NCI-H2196 (cell line): ENCODE data around the gene COMMD4.
A peak's percentile ranks its signal among the peaks of the same experiment; 100 is the strongest.
"Not testable (repeated sequence)": the region's sequence is repeated elsewhere in the genome, so short reads cannot be mapped to it uniquely, and the experiment has no call there.

ENCODE experiments used
- DNase-seq: peaks from one replicate; lab custom pipeline; 2025; ENCODE audit not compliant: unreplicated experiment; lab: John Stamatoyannopoulos, UW

Gene COMMD4

DNA sequence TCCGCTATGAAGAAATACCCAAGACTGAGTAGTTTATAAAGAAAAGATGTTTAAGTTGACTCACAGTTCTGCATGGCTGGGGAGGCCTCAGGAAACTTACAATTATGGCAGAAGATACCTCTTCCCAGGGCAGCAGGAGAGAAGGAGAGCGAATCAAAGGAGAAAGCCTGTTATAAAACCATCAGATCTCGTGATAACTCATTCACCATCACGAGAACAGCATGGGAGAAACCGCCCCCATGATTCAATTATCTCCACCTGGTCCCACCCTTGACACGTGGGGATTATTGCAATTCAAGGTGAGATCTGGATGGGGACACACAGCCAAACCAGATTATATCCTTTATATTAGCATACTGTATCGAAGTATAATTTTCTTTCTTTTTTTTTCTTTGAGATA, 3.8 kb upstream of the COMMD4 start:
- not testable (repeated sequence) for DNase-seq

DNA sequence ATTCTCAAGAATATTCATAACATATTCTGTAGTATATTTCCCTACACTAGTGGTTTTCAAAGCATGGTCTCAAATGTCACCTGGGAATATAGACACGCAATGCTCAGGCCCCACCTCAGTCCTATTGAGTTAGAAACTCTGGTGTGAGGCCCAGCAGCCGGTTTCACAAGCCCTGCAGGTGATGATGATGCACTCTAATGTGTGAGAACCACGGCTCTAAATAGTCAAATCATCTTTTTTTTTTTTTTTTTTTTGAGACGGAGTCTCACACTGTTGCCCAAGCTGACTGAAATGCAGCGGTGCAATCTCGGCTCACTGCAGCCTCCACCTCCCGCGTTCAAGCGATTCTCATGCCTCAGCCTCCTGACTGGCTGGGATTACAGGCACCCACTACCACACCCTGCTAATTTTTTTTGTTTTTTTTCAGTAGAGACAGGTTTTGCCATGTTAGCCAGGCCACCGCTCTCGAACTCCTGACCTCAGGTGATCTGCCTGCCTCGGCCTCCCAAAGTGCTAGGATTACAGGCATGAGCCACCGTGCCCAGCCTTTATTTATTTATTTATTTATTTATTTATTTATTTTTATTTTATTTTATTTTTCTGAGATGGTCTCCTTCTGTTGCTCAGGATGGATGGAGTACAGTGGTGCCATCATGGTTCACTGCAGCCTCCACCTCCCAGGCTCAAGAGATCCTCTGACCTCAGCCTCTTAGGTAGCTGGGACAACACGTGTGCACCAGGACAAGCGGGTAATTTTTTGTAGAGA, 2.0 kb upstream of the COMMD4 start:
- not testable (repeated sequence) for DNase-seq

DNA sequence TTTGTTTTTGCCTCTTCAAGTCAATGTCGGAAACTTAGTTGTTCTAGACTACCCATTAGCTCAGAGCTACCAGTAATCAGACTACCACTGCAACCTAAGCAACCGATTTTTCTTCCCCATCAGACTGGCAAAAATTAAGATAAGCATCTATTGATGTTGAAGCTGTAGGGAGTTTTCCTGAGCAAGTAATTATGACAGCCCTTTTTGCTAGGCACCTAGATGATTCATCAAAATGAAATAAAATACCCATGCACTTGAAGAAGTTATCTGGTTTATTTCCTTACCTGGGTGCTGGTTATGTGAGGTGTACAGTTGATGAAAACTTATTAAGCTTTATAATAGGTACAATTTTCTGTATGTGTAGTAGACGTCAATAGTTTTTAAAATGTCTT, 554 bp upstream of the COMMD4 start:
- no peak for DNase-seq

DNA sequence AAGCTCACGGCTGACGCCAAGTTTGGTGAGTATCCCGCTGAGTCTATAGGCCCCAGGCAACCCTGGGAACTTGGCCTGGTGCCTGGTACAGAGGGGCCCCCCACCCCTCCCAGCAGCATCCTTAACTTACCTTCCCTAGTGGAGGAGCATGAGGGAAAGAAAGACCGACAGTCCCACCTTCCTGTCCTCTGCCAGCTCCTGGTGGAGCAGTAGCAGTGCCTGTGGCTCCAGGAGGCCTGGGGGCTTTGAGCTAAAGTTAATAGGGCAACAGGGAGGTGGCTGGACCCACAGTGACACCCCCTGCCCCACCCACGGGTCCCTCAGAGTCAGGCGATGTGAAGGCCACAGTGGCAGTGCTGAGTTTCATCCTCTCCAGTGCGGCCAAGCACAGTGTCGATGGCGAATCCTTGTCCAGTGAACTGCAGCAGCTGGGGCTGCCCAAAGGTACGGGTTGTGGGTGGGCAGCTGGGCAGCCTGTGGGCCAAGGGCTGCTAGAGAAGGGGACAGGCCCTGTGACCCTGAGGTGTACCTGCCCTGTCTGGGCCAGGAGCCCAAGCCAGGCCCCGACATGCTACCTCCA, 2.9 kb downstream of the COMMD4 start:
- DNase-seq, result no peak

DNA sequence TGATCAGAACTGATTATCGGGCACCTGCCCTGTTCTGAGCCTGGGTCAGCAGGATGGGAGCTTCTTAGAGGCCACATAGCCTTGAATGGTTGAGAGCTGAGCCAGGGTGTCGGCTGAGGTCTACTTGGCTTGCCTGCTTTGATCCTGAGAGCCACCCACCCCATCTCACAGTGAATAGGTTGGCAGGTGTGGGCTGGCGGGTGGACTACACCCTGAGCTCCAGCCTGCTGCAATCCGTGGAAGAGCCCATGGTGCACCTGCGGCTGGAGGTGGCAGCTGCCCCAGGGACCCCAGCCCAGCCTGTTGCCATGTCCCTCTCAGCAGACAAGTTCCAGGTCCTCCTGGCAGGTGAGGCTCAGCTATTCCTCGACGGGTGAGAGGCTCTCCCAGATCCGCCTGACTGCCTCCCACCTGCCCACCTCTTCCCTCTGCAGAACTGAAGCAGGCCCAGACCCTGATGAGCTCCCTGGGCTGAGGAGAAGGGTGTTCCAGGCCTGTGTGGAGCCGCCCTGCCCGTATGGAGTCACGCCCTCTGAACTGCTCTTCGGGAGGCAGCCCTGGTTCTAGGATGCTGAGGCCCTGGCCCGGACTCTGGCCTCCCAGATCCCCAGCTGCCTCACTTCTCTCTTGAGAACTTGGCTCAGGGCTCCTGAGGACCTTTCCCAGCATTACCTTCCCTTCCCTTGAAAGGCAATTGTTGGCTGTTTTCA, 3.8 kb downstream of the COMMD4 start:
- DNase-seq, result no peak

DNA sequence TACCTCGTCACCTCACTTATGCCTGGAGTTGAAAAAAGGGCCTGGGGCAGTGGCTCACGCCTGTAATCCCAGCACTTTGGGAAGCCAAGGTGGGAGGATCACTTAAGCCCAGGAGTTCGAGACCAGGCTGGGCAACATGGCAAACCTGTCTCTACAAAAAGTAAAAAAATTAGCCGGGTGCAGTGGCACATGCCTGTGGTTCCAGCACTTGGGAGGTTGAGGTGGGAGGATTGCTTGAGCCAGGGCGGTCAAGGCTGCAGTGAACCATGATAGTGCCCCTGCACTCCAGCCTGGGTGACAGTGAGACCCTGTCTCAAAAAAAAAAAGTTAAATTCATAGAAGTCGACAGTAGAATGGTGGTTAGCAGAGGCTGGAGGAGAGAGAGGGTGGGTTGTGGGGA, 6.4 kb downstream of the COMMD4 start:
- DNase-seq, result no peak

DNA sequence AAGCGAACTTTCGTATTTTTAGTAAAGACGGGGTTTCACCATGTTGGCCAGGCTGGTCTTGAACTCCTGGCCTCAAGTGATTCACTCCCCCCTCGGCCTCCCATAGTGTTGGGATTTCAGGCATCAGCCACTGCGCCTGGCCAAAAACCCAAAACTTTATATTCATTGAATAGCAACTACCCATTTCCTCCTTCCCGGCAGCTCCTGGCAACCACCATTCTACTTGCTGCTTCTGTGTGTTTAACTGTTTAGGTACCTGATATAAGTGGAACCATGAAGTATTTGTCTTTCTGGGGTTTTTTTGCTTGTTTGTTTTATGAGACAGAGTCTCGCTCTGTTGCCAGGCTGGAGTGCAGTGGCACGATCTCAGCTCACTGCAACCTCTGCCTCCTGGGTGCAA, 8.1 kb downstream of the COMMD4 start:
- DNase-seq, result peak; percentile 5

DNA sequence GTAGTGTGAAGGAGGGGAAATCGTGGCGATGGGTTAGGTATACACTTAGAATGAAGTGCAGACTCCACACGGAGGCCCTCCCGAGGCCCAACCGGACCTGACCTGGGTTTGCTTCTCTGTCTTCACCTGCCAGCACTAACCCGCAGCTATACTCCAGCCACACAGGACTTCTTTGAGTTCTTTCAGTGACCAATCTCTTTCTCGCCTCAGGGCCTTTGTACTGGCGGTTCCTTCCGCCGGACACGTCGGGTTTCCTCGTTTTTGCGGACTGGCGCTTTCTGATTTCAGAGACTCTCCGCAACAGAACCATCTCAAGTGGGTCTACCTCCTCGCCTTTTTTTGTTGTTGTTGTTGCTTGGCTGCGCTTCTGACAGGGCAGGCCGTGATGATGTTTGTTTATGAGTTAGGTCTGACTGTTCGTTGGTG, 10.9 kb downstream of the COMMD4 start, which contains the start of gene NEIL1:
Gene NEIL1 (plus strand): TSS at position 244 of the 426 bp plus-strand sequence. CDS start 1,867 bp downstream, outside the sequence.
- no peak for DNase-seq

DNA sequence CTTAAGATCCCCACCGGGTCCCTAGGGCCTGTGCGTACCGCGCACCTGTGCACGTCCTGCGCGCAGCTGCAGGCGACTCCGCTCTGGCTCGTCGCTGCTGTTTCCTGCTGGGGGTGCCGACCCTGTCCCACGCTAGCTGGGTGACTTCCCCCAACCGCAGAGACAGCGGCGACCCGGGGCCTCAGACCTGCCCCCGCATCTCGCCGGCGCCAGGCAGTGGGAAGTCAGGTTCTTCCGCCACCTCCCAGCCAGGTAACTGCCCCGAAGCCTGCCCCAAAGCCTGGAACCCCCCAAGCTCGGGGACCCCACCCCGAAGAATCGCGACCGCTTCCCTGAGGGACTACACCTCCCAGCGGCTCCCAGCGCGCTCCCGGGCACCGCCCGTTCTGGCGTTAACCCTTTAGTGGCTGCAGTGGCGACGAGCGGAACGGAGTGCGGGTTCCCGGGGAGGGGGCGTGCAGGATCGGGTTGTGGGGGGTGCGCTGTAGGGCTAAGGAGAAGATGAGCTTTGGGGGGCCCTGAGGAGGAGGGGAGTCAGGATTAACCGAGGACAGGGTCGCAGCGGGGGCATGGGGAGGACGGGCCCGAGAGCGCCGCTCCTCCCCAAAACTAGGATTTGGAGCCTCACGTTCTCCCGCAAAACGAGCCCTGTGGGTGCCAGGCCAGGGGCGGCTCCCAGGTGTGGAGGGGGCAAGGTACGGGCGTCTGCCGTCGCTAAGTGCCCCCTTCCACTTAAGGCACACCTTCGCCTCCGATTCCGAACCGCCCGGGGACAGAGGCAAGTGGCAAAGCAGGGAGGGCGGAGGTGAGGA, 11.6 kb downstream of the COMMD4 start:
- DNase-seq, result no peak

DNA sequence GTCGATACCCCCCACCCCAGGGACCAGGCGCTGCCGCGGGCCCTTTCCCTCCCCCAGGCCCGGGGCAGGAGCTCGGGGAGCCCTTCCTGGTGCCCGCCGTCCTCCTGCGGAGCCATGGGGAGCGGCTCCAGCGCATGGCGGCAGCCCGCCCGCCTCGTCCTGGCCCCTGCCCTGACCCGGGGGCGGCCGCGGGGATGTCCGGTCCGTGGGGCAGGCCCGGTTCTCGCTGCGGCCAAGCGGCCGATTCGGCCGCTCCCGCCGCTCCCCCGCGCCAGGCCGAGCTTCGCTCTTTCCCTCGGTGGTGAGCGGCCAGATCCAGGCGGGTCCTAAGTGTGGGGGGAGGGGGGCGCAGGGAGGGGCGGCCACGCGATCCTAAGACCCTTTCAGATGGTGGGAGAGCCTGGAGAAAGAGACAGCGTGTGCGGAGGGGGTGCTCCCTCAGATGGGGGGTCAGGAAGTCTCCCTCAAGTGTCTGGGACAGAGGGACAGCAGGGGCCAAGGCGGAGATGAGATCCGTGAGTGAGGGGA, 12.2 kb downstream of the COMMD4 start:
- DNase-seq, result no peak

DNA sequence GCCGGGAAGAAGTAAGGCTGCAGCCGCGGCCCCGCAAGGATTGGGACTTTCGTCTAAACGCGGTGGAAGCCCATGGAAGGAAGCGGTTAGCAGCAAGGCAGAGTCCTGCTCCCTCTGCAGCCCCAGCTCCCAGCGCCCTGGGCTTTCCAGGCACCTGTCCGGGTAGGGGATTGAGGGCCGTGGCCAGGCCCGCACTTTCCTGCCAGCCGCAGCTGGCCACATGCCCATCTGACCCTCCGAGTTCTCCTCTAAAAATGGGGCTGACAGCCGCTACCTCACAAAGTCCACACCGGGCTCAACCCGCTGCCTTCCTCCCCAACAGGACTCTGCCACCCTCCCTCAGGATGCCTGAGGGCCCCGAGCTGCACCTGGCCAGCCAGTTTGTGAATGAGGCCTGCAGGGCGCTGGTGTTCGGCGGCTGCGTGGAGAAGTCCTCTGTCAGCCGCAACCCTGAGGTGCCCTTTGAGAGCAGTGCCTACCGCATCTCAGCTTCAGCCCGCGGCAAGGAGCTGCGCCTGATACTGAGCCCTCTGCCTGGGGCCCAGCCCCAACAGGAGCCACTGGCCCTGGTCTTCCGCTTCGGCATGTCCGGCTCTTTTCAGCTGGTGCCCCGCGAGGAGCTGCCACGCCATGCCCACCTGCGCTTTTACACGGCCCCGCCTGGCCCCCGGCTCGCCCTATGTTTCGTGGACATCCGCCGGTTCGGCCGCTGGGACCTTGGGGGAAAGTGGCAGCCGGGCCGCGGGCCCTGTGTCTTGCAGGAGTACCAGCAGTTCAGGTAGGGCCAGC, 12.9 kb downstream of the COMMD4 start:
- DNase-seq, result no peak

DNA sequence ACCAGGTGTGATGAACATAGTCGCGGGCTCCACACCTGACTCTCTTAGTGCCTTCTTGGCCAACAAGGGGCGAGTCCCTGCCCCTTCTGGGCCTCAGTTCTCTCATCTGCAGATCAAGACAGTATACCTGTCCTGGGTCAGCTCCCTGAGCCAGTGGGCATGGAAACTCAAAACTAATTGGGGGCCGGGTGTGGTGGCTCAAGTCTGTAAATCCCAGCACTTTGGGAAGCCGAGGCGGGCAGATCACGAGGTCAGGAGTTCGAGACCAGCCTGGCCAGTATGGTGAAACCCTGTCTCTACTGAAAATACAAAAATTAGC, 13.4 kb downstream of the COMMD4 start:
- DNase-seq, result not testable (repeated sequence)

DNA sequence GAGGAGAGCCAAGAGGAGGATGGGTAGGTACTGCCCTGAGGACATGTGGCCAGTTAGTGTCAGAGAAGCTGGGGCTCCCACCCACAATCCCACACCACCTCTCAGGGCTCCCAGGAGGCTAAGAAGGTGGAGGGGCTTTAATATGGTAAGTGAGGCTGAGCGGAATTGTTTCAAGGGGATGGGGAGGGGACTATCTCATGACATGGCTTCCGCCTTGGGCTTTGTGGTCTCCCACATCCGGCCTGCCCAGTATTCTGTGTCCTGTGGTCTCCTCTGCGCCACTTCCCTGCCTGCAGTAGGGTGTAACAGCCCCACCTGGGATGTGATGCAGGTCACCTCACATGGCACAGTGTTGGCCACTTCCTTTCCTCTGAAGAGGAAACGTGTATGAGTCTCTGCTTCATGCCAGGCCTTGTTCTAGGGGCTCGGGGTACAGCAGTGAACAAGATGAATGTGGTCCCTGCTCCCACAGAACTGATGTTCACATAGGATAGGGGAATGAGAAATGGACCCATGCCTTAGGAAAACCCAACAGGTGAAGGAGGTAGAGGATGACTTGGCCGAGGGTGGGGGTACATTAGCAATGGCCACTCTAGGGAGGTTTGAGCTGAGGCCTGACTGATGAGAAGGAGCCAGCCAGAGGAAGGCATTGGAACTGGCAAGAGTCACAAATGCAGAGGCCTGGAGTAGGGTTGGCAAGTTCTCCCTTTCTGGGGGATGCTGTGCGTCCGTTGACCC, 14.2 kb downstream of the COMMD4 start:
- no peak for DNase-seq

DNA sequence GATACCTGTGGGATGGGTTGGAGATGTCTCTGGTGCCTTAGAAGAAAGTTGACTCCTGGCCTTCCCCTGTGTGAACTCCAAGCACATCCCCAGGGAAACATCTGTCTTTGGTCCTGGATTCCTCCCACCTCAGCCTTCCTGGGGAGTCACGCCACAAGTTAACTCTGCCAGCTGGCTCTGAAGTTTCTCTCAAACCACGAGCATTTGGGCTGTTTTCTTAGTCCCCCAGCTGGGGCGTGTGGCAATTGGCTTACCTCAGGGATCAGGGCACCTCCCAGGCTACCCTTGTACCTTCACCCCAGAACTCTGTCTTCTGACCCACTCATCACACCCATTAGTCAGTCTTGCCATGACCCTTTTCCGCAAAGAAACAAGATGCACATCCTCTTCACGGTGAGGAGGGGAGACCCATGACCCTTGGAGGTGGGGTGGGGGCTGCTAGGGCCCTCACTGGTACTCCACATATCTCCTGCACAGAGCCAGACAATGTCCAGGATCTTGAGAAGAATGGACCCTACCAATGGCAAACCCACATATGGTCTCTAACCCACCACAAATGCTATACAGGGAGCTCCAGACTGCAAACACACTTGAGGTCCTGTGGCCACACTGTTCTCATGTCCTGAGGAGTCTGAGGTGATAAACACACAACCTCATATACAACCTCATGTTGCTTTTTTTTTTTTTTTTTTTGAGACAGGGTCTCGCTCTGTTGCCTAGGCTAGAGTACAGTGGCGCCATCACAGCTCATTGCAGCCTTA, 14.9 kb downstream of the COMMD4 start:
- no peak for DNase-seq

DNA sequence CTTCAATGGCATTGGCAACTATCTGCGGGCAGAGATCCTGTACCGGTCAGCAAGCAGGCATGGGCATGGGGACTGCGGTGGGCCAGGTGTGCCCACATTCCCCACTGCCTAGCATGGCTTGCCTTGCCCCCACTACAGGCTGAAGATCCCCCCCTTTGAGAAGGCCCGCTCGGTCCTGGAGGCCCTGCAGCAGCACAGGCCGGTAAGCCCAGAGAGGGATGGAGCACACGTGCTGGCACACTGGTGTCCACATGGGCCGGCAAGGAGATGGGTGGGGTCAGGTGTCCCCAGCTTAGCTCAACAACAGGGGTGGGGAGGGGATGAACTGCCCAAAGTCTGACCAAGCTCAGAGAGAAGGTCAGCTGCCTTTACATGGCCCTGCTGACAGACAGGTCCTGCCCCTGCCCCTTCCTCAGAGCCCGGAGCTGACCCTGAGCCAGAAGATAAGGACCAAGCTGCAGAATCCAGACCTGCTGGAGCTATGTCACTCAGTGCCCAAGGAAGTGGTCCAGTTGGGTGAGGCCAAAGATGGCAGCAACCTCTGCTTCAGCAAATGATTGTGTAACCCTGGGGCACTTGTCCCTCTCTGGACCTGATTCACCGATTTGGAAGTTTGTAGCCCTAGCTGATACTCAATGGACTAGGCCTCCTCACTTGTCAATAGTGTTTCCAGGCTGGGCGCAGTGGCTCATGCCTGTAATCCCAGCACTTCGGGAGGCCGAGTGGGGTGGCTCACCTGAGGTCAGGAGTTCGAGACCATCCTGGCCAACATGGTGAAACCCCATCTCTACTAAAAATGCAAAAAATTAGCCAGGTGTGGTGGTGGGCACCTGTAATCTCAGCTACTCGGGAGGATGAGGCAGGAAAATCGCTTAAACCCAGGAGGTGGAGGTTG, 16.6 kb downstream of the COMMD4 start:
- no peak for DNase-seq

DNA sequence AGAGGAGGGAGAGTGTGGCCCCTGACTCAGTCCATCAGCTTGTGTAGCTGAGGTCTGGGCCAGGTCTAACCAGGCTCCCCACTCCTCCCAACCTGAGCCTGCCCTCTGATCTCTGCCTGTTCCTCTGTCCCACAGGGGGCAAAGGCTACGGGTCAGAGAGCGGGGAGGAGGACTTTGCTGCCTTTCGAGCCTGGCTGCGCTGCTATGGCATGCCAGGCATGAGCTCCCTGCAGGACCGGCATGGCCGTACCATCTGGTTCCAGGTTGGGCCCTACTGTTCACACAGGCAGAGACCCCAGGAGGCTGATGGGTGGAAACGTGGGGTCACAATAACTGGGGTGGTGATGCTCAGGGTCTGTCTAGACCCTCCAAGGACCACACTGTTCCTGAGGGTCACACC, 17.7 kb downstream of the COMMD4 start:
- no peak for DNase-seq

DNA sequence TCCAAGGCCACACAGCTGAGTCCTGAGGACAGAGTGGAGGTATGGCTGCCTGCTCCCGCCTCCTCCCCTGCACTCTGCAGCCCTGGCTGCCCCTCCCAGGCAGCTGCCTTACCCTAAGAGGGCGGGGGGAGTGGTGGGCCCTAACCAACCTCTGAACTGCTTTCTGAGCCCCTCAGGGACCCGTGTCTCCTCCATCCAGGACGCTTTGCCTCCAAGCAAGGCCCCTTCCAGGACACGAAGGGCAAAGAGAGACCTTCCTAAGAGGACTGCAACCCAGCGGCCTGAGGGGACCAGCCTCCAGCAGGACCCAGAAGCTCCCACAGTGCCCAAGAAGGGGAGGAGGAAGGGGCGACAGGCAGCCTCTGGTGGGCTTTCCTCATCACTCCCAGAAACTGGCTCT, 18.6 kb downstream of the COMMD4 start:
- DNase-seq, result no peak

DNA sequence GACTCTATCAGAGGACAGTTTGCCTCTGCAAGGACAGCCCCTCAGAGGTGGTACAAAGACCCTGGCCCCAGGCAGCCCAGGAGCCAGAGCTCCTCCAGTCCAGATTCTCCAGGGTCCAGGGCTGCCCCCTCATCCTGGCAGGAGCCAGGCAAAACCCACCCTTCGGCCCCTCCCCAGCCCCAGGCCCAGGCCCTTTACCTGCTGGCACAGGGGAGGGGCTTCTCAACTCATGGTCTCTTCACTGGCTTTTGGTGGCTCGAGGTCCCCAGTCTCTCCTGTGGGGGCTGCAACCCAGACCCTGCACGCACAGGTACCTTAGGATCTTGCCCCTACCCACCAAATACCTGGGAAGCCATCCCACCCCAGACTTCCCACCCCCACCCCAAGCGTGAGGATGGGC, 19.5 kb downstream of the COMMD4 start:
- no peak for DNase-seq
